ENCODE results near the gene RBM28.

The RBM28 gene

DNA sequence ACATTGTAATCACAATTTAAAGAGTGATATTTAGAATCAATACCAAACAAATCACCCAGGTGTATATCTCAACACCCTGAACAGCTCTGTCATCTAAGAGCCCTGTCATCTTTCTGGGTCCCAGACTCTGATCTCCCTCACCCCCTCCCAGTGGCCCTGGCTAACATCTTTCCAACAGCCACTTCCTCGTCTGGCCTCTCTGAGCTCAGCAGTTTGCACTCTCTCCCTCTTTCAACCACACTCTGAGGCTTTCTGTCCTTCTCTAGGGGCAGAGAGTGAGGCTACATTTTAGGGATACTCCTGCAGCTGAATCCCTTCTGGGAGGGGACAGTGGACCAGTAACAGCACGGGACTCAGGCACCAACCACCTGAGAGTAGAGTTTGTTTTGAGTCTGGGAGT lies 34.9 kb upstream of the RBM28 start:
- TF ChIP-seq YY1 (IDR thresholded peaks at IDR 0.05; ENCODE audit: low read depth) = no peak

DNA sequence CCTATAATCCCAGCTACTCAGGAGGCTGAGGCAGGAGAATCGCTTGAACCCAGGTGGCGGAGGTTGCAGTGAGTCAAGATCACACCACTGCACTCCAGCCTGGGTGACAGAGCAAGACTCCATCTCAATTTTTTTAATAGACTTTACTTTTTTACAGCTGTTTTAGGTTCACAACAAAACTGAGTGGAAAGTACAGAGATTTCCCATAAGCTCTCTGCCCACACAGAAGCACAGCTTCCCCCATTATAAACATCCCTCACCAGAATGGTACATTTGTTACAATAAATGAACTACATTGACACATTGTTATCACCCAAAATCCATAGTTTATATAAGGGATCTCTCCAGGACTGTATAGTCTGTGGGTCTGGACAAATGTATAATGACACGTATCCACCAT lies 32.4 kb upstream of the RBM28 start:
- TF ChIP-seq TEAD4 (IDR thresholded peaks at IDR 0.05) (no peak), CEBPB (IDR thresholded peaks at IDR 0.05) (no peak), EP300 (IDR thresholded peaks at IDR 0.05; ENCODE audit: borderline replicate concordance) (no peak)
- TF ChIP-seq, protein P1, sequence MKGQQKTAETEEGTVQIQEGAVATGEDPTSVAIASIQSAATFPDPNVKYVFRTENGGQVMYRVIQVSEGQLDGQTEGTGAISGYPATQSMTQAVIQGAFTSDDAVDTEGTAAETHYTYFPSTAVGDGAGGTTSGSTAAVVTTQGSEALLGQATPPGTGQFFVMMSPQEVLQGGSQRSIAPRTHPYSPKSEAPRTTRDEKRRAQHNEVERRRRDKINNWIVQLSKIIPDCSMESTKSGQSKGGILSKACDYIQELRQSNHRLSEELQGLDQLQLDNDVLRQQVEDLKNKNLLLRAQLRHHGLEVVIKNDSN (IDR thresholded peaks at IDR 0.05) = no peak
- TF ChIP-seq, protein P2, sequence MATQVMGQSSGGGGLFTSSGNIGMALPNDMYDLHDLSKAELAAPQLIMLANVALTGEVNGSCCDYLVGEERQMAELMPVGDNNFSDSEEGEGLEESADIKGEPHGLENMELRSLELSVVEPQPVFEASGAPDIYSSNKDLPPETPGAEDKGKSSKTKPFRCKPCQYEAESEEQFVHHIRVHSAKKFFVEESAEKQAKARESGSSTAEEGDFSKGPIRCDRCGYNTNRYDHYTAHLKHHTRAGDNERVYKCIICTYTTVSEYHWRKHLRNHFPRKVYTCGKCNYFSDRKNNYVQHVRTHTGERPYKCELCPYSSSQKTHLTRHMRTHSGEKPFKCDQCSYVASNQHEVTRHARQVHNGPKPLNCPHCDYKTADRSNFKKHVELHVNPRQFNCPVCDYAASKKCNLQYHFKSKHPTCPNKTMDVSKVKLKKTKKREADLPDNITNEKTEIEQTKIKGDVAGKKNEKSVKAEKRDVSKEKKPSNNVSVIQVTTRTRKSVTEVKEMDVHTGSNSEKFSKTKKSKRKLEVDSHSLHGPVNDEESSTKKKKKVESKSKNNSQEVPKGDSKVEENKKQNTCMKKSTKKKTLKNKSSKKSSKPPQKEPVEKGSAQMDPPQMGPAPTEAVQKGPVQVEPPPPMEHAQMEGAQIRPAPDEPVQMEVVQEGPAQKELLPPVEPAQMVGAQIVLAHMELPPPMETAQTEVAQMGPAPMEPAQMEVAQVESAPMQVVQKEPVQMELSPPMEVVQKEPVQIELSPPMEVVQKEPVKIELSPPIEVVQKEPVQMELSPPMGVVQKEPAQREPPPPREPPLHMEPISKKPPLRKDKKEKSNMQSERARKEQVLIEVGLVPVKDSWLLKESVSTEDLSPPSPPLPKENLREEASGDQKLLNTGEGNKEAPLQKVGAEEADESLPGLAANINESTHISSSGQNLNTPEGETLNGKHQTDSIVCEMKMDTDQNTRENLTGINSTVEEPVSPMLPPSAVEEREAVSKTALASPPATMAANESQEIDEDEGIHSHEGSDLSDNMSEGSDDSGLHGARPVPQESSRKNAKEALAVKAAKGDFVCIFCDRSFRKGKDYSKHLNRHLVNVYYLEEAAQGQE (IDR thresholded peaks at IDR 0.05; ENCODE audit: low read depth) = no peak
- TF ChIP-seq, protein P3, sequence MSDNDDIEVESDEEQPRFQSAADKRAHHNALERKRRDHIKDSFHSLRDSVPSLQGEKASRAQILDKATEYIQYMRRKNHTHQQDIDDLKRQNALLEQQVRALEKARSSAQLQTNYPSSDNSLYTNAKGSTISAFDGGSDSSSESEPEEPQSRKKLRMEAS (IDR thresholded peaks at IDR 0.05) = no peak

DNA sequence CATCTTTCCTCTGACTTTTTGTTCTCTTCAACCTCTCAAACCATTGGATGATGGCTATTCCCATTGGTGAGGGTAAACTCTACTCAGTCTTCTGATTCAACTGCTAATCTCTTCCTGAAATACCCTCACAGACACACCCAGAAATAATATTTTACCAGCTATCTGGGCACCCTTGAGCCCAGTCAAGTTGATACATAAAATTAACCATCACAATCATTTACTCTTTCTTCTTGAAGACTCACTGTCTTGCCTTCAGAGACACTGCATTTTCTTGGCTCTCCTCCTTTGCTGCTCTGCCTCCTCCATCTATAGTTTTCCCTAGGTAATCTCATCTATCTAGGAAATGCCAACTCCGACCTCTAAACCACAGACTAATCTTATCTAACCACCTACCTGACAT lies 30.3 kb upstream of the RBM28 start:
- TF ChIP-seq, protein P2 (IDR thresholded peaks at IDR 0.05; ENCODE audit: low read depth) = no peak
- TF ChIP-seq ZBTB7A (IDR thresholded peaks at IDR 0.05; ENCODE audit: low read depth) (no peak), CREB1 (IDR thresholded peaks at IDR 0.05; ENCODE audit: low read depth) (no peak), NFIC (IDR thresholded peaks at IDR 0.05) (no peak), EP300 (IDR thresholded peaks at IDR 0.05; ENCODE audit: borderline replicate concordance) (no peak), YY1 (IDR thresholded peaks at IDR 0.05; ENCODE audit: low read depth) (no peak)
- TF ChIP-seq, protein P3 (IDR thresholded peaks at IDR 0.05) = no peak
- TF ChIP-seq, protein P1 (IDR thresholded peaks at IDR 0.05) = no peak

DNA sequence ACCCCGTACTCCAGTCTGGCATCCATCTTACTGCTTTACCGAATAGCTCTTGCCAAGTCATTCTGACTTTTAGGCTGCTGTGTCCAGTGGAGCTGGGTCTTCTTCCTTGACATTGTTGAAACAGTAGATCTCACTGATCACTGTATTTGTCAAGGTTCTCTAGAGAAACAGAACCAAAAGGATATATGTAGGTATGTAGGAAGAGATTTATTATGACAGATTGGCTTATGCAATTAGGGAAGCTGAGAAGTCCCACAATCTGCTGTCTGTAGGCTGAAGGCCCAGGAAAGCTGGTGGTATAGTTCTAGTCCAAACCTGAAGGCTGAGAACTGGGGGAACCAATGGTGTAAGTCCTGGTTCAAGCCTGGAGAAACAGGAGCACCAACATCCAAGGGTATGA lies 29.9 kb upstream of the RBM28 start:
- no peak for TF ChIP-seq NFIC (IDR thresholded peaks at IDR 0.05)
- TF ChIP-seq, protein P1 (IDR thresholded peaks at IDR 0.05) = no peak
- TF ChIP-seq CREB1 (IDR thresholded peaks at IDR 0.05; ENCODE audit: low read depth) = no peak
- no peak for TF ChIP-seq RAD21 (IDR thresholded peaks at IDR 0.05; ENCODE audit: low read depth)
- TF ChIP-seq TCF12 (IDR thresholded peaks at IDR 0.05; ENCODE audit: low read depth) = no peak
- no peak for TF ChIP-seq EP300 (IDR thresholded peaks at IDR 0.05; ENCODE audit: borderline replicate concordance)
- TF ChIP-seq, protein P2 (IDR thresholded peaks at IDR 0.05; ENCODE audit: low read depth) = no peak
- TF ChIP-seq TEAD4 (IDR thresholded peaks at IDR 0.05) = no peak
- TF ChIP-seq YY1 (IDR thresholded peaks at IDR 0.05; ENCODE audit: low read depth) = no peak
- TF ChIP-seq ZBTB7A (IDR thresholded peaks at IDR 0.05; ENCODE audit: low read depth) = no peak
- no peak for TF ChIP-seq CEBPB (IDR thresholded peaks at IDR 0.05)
- TF ChIP-seq, protein P3 (IDR thresholded peaks at IDR 0.05) = no peak

DNA sequence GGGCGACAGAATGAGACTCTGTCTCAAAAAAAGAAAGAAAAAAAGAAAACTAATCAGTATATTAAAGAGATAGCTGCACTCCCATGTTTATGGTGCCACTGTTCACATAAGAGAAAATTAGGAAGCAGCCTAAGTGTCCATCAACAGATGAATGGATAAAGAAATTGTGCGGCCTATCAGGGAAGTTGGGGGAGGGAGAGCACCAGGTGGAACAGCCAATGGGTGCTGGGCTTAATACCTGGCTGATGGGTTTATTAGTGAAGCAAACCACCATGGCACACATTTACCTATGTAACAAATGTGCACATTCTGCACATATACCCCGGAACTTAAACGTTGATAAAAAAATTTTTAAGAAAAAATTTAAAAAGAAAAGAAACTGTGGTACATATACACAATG lies 26.8 kb upstream of the RBM28 start:
- TF ChIP-seq, protein P3 (IDR thresholded peaks at IDR 0.05) = no peak
- TF ChIP-seq TCF12 (IDR thresholded peaks at IDR 0.05; ENCODE audit: low read depth) (no peak), CREB1 (IDR thresholded peaks at IDR 0.05; ENCODE audit: low read depth) (no peak), TEAD4 (IDR thresholded peaks at IDR 0.05) (no peak), EGR1 (IDR thresholded peaks at IDR 0.05) (no peak), RAD21 (IDR thresholded peaks at IDR 0.05; ENCODE audit: low read depth) (no peak)
- TF ChIP-seq, protein P2 (IDR thresholded peaks at IDR 0.05; ENCODE audit: low read depth) = no peak
